Measurements from ENCODE around the gene STYXL2.

STYXL2 gene

DNA sequence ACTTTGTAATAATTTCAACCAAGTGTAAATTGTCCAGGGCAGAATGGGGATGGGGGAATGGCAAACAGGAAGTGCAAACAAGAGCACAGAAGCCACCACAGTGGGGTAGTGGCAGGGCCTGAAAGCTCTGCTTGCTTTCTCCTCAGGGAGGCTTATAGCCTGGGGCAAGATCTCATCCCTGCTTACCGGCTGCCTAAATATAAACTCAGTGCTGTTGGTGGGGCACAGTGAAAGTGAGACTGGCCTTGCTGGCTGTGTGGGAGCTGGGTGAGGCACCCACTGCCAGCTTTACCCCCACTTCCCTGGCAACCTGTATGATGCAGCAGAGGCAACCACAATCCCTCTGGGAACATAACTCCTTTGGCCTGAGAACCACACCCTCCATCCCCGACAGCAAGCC is 15.2 kb downstream of the STYXL2 start:
- POLR2A ChIA-PET (ENCODE audit: low non-redundant PET): no interaction called here
- DNase-seq (ENCODE audit: low spot score): no peak
- TF ChIP-seq CTCF (conservative IDR thresholded peaks at IDR 0.05; ENCODE audit: low read depth): no peak
- CTCF ChIA-PET: no interaction called here
- no peak overlapping the region for H3K27ac ChIP-seq

GRCh38 chr1:167110586-167110985 is 16.7 kb downstream of the STYXL2 start:
- CTCF ChIA-PET: interaction anchor here (0.5 kb wide), 1 partner anchor 98 kb away, joined by 3 read pairs; no protein-coding TSS in a partner anchor
- no peak overlapping the region for H3K27ac ChIP-seq
- POLR2A ChIA-PET (ENCODE audit: low non-redundant PET): no interaction called here
- DNase-seq (ENCODE audit: low spot score): no peak
- no peak for TF ChIP-seq CTCF (conservative IDR thresholded peaks at IDR 0.05; ENCODE audit: low read depth)

DNA sequence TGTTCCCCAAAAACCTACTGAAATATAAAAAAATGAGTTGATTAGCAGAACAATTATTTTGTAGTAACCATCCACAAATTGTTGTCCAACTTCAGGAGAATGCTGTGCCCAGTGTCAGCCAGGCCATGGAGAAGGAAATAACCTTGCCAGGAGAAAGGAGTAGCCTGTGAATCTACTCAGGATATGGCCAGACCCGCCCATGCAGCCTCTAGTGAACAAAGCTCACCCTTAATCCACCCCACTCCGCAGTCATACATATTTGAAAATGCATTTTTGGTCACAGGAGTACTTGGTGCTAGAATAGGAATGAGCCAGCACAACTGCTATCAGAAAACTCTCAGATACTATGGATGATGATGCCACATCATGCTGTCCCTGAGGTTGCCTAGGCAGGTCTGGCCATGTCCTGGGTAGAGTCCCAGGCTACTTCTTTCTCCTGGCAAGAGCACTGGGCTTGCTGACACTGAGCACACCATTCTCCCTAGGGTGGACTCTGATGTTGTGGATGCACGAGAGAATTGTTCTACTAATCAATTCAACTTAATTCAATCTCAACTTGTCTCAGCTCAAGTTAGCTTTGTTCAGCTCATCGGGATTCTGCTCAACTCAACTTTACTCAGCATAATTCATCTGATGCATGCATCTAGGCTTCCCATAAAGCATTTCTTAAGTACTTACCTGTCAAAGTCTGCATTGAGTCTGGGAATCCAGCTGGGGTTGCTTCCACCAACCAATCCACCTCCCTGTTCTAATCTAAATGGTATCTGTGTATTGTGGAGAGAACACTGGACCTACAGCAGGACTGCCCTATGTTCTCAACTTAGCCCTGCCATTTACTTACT is 18.2 kb downstream of the STYXL2 start:
- no peak for DNase-seq (ENCODE audit: low spot score)
- no peak for TF ChIP-seq CTCF (conservative IDR thresholded peaks at IDR 0.05; ENCODE audit: low read depth)
- POLR2A ChIA-PET (ENCODE audit: low non-redundant PET): no interaction called here
- CTCF ChIA-PET: no interaction called here
- H3K27ac ChIP-seq: no peak overlapping the region

DNA sequence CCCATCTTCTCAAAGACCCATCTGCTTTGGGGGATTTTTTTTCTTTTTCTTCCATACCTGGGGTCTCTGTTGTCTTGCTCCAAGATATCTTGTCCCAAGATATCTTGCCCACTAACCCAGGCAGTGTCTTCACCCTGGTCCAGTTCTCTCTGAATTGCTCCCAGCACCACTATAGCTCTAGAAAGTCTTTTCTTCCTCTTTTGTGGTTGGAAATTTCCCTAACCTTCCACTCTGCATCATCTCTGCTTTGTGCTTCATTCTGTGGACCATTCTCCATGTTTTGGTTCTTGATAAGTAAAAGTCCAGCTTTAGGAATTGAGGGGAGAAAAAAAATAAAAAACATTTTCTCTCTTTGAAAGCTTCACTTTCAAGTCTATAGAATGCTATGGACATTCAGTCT is 20.9 kb downstream of the STYXL2 start:
- no peak overlapping the region for H3K27ac ChIP-seq
- TF ChIP-seq CTCF (conservative IDR thresholded peaks at IDR 0.05; ENCODE audit: low read depth): no peak
- CTCF ChIA-PET: no interaction called here
- no peak for DNase-seq (ENCODE audit: low spot score)
- POLR2A ChIA-PET (ENCODE audit: low non-redundant PET): no interaction called here

GRCh38 chr1:167115655-167116054 is 21.8 kb downstream of the STYXL2 start:
- CTCF ChIA-PET: no interaction called here
- no peak overlapping the region for H3K27ac ChIP-seq
- DNase-seq (ENCODE audit: low spot score): no peak
- no peak for TF ChIP-seq CTCF (conservative IDR thresholded peaks at IDR 0.05; ENCODE audit: low read depth)
- POLR2A ChIA-PET (ENCODE audit: low non-redundant PET): no interaction called here

DNA sequence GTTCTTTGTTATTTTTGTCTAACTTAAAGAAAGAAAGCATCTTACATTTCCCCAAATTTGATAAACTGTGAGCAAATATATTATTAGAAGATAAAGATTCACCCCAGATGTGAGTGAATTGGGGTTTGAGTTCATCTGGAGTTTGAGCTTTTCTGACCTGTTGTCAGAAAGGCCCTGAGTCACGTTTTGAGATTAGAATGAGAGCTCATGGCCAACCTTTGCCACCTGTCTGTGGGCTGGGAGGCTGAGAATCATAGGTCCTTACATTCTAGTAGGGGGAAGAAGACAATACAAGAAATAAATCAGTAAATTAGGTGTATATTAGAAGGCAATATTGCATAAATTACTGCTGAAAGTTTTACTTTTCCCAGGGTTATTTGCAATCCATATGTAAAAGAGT is 22.3 kb downstream of the STYXL2 start:
- no peak overlapping the region for H3K27ac ChIP-seq
- CTCF ChIA-PET: no interaction called here
- POLR2A ChIA-PET (ENCODE audit: low non-redundant PET): no interaction called here
- DNase-seq (ENCODE audit: low spot score): no peak
- TF ChIP-seq CTCF (conservative IDR thresholded peaks at IDR 0.05; ENCODE audit: low read depth): no peak

Data from RWPE1 (cell line).